Stimulated activated CD8-positive, alpha-beta memory T cell treated with anti-CD3 and anti-CD28 coated beads, Interleukin-2, amount 100 ng/mL, for 48 hours (primary cell): ENCODE results near the gene APBA3.
A peak's percentile ranks its signal among the peaks of the same experiment; 100 is the strongest.
"Not testable (repeated sequence)": the region's sequence is repeated elsewhere in the genome, so short reads cannot be mapped to it uniquely, and the experiment has no call there.

Experiments used
- DNase-seq, 2 donors: peaks; one replicate each; pipeline ENCODE4 v3.0.0-alpha.2; 2020; ENCODE audit warnings: low read depth in 2 of 2

The APBA3 gene

DNA sequence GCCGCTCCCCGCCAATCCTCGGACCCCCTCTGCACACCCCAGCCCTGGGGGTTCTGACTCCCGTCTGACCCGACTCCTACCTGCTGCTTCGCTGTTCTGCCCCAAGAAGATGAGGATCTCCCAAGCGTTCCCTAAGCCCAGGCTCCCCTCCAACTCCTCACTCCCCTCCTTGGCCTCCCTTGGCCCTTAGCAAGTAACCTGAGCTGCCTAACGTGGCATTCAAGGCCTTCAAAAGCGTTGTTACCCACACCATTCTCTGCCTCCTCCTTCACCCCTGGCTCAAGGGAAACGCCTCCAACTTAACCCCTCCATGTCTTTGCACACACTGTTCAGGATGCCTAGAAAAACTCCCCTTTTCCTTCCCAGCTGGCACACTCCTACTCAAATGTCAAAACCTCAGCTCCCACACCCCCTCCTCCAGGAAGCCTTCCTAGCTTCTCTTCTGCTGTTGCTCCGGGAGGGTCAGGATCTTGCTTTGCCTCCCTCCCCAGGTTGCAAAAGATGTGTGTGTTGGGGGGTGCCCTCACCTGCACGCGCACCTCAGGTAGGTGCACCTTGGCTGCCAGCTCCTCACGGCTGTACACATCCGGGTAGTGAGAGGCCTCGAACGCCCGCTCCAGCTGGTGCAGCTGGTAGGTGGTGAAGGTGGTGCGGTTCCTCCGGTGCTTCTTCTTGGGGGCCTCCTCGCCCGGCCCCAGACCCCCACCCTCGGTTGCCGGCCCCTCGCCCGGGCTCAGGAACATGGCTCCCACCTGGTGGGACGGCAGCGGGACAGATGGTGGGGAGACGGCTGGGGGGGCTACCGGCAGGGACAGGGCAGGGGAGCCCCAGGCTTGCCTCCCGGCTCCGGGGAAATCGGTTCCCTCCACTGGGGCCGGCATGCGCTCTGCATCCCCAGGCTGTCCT, 9.8 kb upstream of the APBA3 start:
- no peak for DNase-seq

DNA sequence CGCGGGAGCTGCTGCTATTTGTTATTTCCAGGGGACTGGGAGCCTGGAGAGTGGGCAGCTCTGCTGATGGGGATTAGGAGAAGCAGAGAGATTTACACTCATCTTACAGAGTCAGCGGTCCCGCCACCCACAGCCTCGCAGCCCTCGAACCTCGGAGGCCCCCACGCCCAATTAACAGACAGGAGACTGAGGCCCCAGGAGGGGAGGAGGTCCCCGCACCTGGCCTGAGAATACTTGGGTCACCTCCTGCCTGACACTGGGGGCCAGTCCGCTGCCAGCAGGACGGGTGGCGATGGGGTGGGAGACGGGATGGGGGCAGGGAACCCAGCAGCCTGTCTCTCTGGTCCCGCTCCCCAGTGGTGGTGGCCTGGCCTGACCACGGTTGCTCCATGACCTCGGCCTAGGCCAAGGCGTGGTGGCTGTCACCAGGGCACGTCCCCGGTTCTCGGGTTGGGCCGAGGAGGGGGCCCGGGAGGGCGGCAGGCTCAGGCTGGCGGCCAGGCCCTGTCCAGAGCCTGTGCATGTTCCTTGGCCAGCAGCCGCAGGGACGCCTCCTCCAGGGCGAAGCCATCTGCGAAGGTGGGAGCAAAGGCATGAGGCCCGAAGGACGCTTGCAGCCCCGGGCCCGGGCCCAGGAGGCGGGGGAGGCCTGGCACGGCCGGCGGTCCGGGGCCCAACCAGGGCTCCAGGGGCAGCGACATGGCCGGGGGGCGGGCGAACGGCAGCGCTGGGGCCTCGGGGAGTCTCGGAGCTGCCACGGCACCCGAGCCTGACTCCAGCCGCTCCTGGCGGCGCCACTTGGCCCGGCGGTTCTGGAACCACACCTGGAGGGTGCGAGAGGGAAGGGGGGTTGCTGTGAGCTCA, 8.9 kb upstream of the APBA3 start:
- no peak for DNase-seq

DNA sequence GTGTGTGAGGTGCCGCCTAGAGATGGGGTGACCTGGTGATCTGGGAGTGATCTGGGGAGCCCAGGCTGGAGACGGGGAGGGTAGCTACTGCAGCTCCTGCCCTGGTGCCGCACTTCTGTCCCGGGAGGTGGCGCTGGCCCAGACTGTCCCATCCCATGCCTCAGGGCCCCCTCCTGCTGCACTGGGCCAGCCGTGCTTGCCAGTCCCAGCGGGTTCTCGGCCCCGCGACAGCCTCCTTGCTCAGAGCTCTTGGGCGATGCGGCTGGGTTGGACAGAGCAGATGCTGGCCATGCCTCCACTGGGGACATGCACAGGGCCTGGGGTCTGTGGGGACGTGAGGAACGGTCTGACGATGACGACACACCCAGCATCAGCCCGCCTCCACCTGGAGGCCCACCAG, 8.0 kb upstream of the APBA3 start:
- no peak for DNase-seq

DNA sequence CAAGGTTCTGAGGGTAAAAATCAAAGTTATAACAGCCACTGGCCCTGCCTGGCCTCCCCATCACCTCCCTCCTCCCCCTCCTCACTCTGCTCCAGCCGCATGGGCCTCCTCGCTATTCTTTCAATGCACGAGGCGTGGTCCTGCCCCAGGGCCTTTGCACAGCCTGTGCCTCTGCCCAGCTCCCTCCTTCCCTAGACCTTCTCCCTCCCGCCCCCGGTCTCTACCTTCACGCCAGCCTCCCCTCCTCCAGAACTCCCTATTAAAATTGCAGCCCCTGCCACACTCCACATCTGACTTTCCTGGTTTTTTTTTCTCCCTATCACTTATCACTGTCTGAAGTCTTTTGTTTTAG, 7.2 kb upstream of the APBA3 start:
- no peak for DNase-seq

DNA sequence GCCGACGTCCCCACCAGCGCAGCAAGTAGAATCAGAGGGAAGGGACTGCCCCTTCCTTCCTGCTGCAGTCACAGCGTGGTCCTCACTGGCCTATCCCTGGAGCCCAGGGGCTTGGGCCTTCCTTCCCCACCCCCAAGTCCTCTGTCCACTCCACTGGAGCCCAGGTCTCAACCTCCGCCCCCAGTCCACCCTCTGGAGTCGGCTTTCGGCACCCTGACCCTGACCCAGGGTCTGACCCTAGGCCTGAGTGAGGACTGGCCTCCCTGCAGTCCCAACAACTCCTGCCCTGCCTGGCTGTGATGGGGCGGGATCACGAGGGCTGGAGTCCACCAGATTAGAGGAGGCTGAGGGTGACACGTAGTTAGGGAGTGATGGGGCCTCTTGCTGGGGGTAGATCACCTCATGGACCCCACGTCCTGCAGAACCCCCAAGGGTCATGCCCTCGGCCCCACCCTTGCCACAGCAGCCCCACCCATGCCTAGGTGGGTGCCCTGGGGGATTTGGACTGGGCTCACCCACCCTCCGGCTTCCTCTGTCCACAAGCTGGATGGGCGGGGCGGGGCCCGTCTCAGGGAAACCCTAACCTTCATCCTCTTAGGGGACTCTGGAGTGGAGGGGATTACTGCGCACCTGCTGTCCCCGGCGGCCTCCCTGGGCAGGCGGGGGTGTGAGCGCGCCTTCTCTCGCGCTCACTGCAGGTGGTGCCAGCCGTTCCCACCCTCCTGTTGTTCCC, 6.7 kb upstream of the APBA3 start:
- no peak for DNase-seq

DNA sequence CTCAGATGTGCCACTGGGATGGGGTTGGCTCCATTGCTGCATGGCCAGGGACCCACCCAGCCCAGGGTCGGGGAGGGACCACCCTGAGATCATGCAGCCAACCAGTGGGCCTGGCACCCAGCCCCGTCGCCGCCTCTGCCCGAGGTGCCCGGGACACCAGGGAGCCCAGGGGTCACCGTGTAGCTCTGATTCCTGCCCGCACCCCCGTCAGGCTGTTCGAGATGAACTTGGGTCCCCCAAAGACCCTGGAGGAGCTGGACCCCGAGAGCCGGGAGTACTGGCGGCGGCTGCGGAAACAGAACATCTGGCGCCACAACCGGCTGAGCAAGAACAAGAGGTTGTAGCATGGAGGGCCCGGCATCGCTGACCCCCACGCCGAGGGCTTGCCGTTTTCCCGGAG, 5.6 kb upstream of the APBA3 start:
- DNase-seq: no peak

DNA sequence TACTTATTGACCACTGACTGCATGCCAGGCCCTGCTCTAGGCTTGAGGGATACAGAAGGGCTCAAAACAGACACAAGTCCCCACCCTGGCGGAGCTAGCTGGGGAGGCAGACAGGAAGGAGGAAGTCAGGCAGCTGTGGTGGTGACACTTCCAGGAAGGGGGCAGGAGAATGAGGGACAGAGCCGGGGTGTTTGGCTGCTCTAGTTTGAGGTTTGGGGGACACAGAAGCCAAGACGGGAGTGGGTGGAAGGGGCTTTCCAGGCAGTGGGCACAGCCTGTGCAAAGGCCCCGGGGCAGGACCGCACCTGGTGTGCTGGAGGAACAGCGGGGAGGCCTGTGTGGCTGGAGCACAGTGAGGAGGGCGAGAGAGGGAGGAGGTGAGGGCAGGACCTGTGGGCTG, 5.0 kb upstream of the APBA3 start:
- DNase-seq: no peak

DNA sequence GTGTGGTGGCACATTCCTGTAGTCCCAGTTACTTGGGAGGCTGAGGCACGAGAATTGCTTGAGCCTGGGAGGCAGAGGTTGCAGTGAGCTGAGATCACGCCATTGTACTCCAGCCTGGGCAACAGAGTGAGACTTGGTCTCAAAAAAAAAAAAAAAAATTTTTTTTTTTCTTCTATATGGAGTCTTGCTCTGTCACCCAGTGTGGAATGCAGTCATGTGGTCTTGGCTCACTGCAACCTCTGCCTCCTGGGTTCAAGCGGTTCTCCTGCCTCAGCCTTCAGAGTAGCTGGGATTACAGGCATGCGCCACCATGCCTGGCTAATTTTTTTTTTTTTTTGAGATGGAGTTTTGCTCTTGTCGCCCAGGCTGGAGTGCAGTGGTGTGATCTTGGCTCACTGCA, 4.3 kb upstream of the APBA3 start:
- DNase-seq: not testable (repeated sequence)

DNA sequence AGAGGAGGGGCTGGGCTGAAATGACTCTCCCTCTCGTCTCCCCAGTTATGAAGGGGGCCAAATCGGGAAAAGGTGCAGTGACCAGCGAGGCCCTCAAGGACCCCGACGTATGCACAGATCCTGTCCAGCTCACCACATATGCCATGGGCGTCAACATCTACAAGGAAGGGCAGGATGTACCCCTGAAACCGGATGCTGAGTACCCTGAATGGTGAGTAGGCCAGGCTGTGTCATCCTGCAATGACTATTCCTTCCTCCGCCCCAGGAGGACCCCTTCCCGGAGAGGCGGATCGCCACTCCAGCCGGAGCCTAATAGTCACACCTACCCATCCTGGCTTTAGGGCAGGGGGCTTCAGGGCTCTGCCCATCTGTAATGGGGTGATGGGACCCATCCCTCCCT, 3.6 kb upstream of the APBA3 start:
- DNase-seq: no peak

DNA sequence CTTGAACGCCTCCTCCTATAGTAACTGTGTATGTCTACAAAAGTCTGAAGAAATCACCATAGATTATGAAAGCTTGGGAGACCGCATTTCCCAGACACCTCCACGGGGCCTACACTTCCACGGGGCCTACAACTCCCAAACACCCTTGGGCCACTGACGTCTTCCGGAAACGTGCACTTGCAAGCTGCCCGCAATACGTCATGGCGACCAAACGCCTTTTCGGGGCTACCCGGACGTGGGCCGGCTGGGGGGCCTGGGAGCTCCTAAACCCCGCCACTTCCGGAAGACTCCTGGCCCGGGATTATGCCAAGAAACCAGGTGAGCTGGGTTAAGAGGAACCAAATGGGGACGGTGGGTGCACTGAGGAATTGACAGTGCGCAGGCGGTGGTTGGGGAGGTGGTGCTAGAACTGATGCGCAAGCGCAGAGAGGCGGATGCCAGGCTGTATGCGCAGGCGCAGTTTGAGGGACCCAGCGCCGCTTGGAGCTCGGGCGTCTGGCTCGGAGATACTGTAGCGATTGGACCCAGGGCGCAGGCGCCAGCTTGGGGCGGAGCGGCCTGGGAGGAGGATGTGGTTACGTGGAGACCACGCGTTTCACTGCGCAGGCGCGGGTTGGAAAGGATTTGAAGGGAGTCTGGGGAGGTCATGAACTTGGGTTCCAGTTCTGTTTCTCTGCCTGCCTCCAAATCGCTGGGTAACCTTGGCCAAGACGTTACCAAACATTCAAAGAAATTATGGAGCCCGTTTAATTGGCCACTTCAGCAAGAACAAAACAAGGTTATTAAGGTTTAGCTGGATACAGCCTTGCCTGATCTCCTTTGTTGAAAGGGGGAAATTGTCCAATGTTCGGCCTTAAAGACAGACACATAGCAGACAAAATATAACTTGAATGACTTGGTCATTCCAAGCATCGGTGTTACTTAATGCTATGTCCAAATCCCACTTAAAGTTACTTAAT, 1.3 kb upstream of the APBA3 start, which contains the start of gene MRPL54:
MRPL54 (plus strand) TSS at position 182 of the 959 bp plus-strand sequence; CDS start at position 201, 19 bp downstream.
- peak; percentile 99 for DNase-seq

DNA sequence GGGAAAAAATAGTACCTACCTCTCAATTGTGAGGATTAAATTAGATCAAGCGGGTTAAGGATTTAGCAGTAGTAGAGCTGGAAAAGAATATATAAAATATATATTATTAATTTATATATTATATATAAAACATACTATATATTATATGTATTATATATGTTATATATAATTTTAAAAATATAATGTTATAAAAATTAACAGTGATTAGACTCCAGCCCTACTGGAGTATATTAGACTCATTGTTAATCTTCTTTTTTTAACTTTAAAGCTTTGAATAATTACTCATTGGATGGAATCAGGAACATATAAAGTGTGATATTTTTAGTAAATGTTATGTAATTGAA, 610 bp upstream of the APBA3 start:
- no peak for DNase-seq

DNA sequence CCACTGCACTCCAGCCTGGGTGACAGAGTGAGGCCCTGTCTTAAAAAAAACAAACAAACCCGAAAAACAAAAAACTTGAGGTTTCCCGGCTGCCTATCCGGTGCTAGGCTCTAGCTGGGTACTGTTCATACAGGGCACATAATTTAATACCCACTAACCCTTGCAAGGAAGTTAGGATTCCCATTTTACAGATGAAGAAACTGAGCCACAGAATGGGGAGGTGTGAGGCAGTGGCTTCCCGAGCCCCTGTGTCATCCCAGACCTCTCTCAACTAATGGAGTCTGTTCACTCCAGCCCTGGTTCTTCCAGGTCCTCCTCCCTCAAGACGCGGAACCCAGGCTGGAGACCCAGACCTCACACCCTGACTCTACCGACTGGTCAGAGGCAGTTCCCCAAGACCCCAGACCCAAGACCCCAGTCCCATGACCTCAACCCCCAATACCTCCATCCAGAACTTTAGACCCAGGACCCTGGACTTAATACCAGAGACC, 576 bp downstream of the APBA3 start:
- no peak for DNase-seq

DNA sequence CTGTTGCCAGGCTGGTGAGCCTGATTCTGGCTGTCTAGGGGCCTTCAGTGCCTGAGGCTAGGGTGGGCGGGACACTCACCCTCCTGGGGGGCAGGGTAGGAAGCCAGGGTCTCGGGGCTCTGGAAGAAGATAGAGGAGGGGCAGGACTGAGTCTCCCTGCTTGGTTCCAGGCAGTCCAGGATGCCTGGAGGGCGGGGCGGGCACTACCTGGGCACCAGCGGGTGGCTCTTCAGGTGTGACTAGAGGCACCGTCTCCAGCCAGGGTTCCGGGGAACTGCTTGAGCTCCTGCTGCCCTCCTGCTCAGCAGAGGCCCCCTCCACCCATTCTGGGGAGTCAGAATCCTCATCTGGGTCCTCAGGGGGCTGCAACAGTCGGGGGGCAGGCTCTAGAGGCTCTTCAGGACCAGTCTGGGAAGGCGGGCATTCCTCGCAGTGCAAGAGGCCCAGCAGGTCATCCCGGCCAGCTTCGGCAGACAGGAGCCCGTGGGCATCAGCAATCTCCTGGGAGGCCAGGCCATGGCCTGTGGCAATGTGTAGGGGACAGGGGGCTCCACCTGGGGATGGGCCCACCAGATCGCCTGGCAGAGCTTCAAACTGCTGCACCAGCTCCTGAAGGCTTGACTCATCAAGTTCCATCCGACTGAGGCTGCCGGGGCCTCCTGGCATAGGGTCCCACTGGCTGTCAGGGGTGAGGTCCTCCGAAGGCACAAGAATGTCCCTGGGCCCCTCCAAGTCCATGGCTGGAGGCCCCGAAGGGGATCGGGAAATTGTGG, 1.8 kb downstream of the APBA3 start:
- DNase-seq: no peak

DNA sequence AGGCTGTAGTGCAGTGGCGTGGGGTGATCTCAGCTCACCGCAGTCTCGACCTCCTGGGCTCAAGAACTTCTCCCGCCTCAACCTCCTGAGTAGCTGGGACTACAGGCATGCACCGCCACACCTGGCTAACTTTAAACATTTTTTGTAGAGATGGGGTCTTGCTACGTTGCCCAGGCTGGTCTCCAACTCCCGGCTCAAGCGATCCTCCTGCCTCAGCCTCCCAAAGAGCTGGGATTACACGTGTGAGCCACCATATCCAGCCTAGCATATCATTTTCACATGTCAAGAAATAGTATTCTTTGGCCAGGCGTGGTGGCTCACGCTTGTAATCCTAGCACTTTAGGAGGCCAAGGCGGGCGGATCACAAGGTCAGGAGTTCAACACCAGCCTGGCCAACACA, 3.2 kb downstream of the APBA3 start:
- DNase-seq: not testable (repeated sequence)

DNA sequence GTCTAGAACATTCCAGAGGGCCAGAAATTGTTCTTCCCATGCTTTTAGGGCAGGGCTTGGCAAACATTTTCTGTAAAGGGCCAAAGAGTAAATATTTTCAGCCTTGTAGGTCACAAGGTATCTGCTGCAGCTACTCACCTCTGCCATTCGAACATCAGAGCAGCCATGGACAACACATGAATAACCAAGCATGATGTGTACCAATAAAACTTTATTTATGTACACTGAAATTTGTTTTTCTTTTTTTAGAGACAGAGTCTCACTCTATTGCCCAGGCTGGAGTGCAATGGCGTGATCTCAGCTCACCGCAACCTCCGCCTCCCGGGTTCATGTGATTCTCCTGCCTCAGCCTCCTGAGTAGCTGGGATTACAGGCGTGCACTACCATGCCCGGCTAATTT, 3.8 kb downstream of the APBA3 start:
- not testable (repeated sequence) for DNase-seq

DNA sequence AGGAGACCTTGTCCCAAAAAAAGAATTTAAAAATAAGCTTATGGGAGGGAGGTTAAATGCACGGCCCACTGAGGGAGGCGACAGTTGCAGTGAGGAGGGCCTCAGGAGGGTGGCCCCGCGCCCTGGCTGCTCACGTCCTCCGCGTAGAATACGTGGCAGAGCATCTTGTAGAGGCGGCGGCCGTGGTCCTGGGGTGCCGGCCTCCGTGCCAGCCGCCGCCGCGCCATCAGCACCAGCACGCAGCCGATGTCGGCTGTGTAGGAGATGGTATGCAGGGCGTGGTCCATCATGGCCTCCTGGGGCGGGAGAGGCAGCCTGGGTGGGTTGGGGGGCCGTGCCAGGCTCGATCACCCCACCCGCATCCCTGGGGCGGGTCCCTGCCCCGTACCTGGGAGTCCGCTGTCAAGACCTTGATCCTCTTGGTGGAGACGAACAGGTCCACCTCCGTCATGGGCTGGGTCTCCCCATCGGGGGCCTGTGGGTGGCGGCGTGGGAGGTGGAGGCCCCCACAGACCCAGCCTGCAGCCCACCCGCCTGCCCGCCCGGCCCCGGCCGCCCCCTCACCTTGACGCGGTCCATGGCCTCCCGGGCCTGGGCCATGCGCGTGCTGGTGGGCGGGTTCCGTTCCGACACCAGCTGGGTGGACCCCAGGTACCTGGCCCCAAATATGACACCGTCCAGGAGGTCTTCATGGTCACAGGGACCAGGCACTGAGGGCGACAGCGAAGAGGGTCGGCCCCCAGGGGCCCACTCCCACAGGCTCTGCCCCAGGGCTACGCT, 7.7 kb downstream of the APBA3 start:
- DNase-seq: no peak

DNA sequence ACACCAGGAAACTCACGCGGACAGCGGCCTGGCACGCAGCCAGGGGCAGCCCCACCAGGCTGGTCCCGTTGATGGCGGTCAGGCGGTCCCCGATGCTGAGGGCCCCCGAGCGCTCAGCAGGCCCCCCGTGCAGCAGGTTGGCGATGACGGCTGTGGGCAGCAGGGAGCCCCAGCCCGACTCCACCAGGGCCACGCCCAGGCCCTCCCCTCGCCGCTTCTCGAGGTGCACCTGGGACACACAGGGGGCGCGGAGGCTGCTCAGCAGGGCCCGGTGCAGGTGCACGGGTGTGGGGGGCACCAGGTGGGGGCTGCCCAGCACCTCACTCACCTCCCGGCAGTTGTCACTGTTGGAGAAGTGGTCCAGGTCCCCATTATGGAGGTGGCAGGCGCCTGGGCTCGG, 9.0 kb downstream of the APBA3 start:
- DNase-seq: no peak

DNA sequence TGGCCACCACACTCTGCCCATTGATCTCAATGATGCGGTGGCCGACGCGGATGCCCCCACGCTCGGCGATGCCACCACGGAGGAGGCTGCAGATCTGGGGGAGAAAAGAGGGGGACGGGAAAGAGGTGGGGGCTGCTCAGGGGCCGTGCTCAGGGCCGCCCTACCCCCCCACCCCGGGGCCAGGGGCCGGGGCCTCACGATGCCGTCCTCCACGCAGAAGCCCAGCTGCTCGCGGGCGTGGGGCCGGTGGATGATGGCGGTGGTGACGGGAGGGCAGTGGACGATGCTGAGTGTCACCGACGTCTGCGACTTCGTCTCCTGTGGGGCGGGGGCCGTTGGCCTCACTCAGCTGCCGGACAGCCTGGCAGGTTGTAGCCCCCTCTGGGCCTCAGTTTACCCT, 10.3 kb downstream of the APBA3 start:
- DNase-seq: no peak

DNA sequence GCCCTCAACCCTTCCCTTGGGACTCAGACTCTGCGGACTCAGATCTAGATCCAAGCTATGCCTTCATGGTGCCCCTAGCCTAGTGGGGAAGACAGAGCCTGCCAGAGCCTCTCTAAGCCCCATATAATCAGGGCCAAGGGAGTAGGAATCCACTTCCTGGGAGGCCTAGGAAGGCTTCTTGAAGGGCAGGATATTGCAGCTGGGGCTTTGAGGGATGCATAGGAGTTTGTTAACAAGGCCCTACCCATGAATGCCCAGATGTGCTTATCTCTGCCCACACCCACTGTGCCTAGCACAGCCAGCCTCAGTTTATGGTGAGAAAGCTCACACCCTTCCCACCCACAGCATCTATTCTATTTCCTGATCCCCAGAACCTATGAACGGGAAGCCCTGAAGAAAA, 11.3 kb downstream of the APBA3 start:
- DNase-seq: no peak
